Astrocyte of the spinal cord (primary cell): ENCODE measurements around the gene GPR183.

Experiments
- DNase-seq: peaks from one replicate; pipeline ENCODE4 v3.0.0; 2011; ENCODE audit warnings: low read depth, low spot score
- H3K4me3 ChIP-seq: 2 replicates; pipeline ENCODE4 v1.5.1; 2011; ENCODE audit warnings: low read depth, mild to moderate bottlenecking, low read length, moderate library complexity
- in situ Hi-C: cut with HindIII; loops from 2 replicates; pipeline ENCODE4 v1.10.0; 2017; ENCODE audit warnings: low sequenced_read_pairs
- TF ChIP-seq, protein P1 (sequence below): IDR thresholded peaks from 2 replicates; pipeline ENCODE4 v1.5.1; 2012; ENCODE audit warnings: low read depth, mild to moderate bottlenecking, low read length, inconsistent platforms

Gene GPR183

DNA sequence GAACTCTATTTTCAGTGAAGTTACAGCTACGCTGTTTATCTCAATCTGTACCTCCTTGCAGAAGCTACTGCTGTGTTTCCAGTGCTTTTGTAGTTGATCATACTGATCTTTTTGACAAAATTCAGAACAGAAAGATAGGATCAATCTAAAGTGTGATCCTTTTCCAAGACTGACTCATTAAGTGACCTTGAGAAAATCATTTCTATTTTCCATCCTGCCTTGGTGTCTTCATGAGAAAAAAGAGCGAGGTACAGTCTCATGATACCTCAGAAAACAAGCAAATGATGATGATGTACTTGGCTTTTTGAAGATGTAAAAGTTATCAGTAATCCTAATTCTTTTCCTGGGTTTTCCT, 46.0 kb upstream of the GPR183 start:
- DNase-seq = no peak
- TF ChIP-seq, protein P1, sequence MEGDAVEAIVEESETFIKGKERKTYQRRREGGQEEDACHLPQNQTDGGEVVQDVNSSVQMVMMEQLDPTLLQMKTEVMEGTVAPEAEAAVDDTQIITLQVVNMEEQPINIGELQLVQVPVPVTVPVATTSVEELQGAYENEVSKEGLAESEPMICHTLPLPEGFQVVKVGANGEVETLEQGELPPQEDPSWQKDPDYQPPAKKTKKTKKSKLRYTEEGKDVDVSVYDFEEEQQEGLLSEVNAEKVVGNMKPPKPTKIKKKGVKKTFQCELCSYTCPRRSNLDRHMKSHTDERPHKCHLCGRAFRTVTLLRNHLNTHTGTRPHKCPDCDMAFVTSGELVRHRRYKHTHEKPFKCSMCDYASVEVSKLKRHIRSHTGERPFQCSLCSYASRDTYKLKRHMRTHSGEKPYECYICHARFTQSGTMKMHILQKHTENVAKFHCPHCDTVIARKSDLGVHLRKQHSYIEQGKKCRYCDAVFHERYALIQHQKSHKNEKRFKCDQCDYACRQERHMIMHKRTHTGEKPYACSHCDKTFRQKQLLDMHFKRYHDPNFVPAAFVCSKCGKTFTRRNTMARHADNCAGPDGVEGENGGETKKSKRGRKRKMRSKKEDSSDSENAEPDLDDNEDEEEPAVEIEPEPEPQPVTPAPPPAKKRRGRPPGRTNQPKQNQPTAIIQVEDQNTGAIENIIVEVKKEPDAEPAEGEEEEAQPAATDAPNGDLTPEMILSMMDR = no peak
- in situ Hi-C loops = no loop called here
- H3K4me3 ChIP-seq = no peak overlapping the region

DNA sequence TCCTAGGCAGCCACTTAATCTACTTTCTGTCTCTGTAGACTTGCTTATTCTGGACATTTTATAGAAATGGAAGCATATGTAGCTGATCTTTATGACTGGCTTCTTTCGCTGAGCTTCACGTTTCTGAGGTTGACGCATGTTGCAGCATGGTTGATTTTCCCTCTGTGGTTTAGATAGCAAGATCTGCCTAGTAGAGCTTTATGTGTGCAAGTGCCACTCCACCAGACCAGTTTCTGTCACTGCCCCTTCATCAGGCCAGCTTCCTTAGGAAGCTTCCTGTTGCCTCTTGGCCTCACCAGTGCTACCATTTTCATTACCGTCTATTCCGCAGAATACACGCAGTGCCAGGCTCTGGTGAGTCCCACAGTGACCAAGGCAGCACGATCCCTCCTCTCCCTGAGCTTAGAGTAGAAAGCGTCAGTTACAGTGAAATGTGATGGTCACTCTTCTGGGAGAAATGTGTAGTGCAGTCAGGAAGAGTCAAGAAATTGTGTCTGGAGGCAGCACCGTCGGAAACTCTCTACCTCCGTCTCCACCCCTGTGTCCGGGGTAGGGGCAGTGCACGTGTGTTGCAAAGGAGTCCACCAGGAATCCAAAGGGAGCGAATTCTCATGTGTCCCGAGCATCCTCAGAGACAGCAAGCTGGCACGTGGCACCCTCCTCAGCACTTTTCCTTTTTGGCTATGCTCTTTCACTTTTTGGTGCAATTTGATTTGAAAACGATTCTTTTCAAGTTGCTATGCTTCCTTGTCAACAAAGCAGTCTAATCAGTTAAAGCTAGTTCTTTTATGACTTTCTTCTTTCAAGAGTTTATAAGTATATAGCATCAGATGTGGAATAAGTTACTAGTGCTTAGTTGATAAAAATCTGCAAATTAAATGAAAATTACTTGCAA, 45.4 kb upstream of the GPR183 start:
- DNase-seq = no peak
- in situ Hi-C loops = no loop called here
- TF ChIP-seq, protein P1 = no peak
- H3K4me3 ChIP-seq = no peak overlapping the region

DNA sequence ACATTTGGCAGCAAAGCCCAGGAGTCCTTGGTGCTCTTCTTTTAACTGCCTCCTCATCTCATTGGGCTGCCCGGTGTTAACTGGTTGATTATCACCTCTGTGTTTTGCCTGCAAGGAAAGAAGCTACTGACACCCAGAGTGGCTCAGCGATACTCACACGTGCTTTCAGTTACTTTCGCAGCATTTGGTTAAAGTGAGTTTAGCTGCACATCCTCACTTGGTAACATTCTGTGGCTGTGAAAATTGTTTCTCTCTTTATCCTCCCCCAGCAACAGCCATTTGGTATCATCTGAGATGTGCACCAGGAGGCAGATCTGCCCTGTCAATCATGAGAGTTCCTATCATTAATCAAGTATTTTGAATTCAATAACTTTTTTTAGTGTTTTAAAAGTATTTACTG, 44.6 kb upstream of the GPR183 start:
- TF ChIP-seq, protein P1 = no peak
- no peak overlapping the region for H3K4me3 ChIP-seq
- DNase-seq = no peak
- in situ Hi-C loops = no loop called here

DNA sequence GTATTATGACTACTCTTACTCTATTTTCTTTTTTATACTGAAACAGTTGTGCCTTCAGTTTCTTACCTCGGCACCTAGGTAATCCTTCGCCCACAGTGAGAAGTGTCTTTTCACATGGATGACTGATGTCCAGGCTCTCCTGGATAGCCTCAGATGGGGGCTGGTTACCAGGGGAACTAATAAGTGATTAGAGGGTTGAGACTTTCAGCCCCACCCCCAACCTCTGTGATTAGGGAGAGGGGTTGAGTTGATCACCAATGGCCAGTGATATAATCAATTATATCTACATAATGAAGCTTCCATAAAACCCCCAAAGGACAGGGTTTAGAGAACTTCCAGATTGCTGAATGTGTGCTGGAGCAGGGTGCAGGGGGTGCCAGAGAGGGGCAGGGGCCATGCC, 43.0 kb upstream of the GPR183 start:
- TF ChIP-seq, protein P1 = no peak
- DNase-seq = no peak
- H3K4me3 ChIP-seq = no peak overlapping the region
- in situ Hi-C loops = no loop called here

DNA sequence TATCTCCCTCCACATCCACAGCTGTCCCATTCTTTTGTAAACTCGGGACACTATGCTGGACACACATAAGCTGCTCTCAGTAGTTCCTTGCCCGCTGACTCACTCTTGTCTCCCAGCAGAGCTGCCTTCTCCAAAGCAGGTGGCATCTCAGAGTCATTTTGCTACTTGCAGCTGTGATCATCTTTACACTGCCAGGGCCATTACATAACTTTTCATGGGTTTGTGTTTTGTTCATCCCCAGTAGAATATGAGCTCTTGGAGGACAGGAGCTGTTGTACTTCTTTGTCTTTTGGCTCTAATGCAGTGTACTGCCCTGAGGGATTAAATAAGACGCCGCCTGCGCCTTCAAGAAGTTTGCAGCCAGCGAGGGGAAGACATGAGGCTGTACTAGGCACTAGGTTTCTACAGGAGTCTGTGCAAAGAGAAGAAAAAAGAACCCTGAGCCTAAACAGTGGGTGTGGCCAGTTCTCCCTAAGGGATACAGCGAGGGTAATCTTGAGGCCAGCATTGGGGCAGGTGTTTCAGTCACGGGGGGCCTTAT, 40.8 kb upstream of the GPR183 start:
- TF ChIP-seq, protein P1 = no peak
- in situ Hi-C loops = no loop called here
- no peak overlapping the region for H3K4me3 ChIP-seq
- no peak for DNase-seq

DNA sequence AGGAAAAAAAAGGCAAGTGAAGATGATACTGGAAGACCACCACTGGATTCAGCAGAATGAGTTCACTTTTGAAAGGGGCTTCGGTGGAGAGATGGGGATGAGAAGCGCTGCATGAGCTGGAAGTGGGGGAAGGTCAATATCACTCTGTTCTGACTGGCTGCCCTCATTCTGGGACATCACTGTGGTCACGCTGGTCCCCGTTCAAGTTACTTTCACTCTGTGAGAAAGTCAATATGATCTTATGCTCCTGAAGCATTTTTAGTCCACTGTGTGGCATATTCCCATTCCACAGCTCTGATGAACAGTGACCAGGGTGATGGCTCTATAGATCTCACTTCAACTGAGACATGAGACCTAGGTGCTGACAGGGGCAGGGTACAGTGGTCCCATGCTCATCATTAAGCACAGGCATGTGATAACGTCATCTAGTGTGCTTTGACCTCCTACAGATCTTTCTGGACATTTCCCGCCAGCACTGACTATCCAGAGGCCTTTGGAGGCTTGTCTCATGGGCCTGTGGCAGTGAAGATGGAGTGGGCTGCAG, 40.2 kb upstream of the GPR183 start:
- no peak for DNase-seq
- TF ChIP-seq, protein P1 = no peak
- no peak overlapping the region for H3K4me3 ChIP-seq
- in situ Hi-C loops = no loop called here
